GM12801 (cell line): ENCODE measurements around the gene JADE2.

ENCODE experiments used
- TF ChIP-seq, protein P1 (sequence below): IDR thresholded peaks from one replicate; pipeline ENCODE4 v1.5.1; 2011; ENCODE audit warnings: control low read depth; ENCODE audit not compliant: insufficient read length; ENCODE audit errors: extremely low read depth

Gene JADE2

GRCh38 chr5:134524272-134524825 is 1.1 kb upstream of the JADE2 start:
- TF ChIP-seq, protein P1, sequence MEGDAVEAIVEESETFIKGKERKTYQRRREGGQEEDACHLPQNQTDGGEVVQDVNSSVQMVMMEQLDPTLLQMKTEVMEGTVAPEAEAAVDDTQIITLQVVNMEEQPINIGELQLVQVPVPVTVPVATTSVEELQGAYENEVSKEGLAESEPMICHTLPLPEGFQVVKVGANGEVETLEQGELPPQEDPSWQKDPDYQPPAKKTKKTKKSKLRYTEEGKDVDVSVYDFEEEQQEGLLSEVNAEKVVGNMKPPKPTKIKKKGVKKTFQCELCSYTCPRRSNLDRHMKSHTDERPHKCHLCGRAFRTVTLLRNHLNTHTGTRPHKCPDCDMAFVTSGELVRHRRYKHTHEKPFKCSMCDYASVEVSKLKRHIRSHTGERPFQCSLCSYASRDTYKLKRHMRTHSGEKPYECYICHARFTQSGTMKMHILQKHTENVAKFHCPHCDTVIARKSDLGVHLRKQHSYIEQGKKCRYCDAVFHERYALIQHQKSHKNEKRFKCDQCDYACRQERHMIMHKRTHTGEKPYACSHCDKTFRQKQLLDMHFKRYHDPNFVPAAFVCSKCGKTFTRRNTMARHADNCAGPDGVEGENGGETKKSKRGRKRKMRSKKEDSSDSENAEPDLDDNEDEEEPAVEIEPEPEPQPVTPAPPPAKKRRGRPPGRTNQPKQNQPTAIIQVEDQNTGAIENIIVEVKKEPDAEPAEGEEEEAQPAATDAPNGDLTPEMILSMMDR, result no peak

DNA sequence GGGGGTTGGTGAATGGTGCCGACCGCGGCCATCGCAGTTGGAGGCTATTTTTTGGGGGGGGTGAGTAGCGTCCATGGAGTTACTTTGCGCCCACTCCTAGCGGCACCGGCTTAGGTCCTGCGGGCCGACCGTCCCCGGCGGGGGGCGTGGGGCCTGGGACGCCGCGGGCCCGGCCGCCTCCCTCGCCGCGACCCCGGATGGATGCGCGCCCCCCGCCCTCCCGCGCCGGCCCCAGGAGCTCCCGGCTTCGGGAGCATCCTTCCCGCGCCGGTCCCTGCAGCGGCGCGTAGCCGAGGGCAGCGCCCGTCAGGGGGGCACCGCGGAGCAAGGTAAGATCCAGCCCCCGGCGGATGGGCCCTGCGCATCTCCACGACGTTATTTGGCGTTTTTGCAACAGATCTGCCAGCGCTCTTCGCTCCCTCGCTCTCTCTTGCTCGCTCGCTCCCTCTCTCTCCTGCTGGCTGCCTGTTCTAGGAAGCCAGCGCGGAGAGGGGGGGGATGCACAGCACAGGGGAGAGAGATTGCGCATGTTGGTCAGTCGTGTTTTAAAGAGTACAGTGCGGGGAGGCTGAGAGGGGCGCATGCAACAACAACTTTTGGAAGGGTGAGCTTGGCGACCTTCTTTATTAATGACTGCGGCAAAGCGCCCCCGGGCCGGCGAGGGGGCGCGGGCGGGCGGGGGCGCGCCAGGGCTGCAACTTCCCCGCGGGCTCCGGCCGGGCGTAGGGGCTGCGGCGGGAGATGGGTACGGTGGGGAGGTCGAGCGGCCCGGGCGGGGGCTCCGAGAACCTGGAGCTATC is 413 bp downstream of the JADE2 start:
- TF ChIP-seq, protein P1, result no peak

- TF ChIP-seq, protein P1, result no peak
Measured at GRCh38 chr5:134526483-134527155, 1.1 kb downstream of the JADE2 start.

GRCh38 chr5:134527156-134527960 is 1.9 kb downstream of the JADE2 start:
- TF ChIP-seq, protein P1, result no peak

GRCh38 chr5:134527961-134528424 is 2.5 kb downstream of the JADE2 start:
- TF ChIP-seq, protein P1, result no peak

- TF ChIP-seq, protein P1, result no peak
Measured at GRCh38 chr5:134528556-134528955, 3.1 kb downstream of the JADE2 start.

- TF ChIP-seq, protein P1, result no peak
Measured at GRCh38 chr5:134529460-134529859, 4.0 kb downstream of the JADE2 start.
